ENCODE data around the gene UBR3.
"Not testable (repeated sequence)": the region's sequence is repeated elsewhere in the genome, so short reads cannot be mapped to it uniquely, and the experiment has no call there.

The UBR3 gene

GRCh38 chr2:170106102-170106840, 279.0 kb downstream of the UBR3 start:
- DNase-seq (ENCODE audit: low read depth): no peak

GRCh38 chr2:170113168-170113894, 286.1 kb downstream of the UBR3 start:
- no peak for DNase-seq (ENCODE audit: low read depth)

GRCh38 chr2:170115501-170116229, 288.4 kb downstream of the UBR3 start:
- no peak for DNase-seq (ENCODE audit: low read depth)

GRCh38 chr2:170118641-170119040, 291.4 kb downstream of the UBR3 start:
- no peak for DNase-seq (ENCODE audit: low read depth)

- not testable (repeated sequence) for DNase-seq (ENCODE audit: low read depth)
Measured at GRCh38 chr2:170119326-170119725, 292.1 kb downstream of the UBR3 start.

GRCh38 chr2:170121689-170122088, 294.4 kb downstream of the UBR3 start:
- no peak for DNase-seq (ENCODE audit: low read depth)

GRCh38 chr2:170122883-170123547, 295.8 kb downstream of the UBR3 start:
- peak; percentile 15 for DNase-seq (ENCODE audit: low read depth)

GRCh38 chr2:170123593-170123992, 296.3 kb downstream of the UBR3 start:
- no peak for DNase-seq (ENCODE audit: low read depth)

GRCh38 chr2:170126138-170126728, 299.0 kb downstream of the UBR3 start:
- not testable (repeated sequence) for DNase-seq (ENCODE audit: low read depth)

Data from HS-27A (cell line).